Body of pancreas (tissue), 4 donors: ENCODE measurements around the gene ZNF747.

Source experiments
- CTCF ChIP-seq, 7 experiments: fragments of 450-650 bp in 4 of 7; fragments of 200-600 bp in 3 of 7; sonication (generic) in 3 of 7; IDR thresholded peaks; one replicate each; pipeline ENCODE4 v1.5.1; 2016 to 2019; ENCODE audit warnings: antibody characterized with exemption in 7 of 7
- POLR2A ChIP-seq, 3 donors: fragments of 450-650 bp; IDR thresholded peaks; one replicate each; pipeline ENCODE4 v1.6.1; 2016; ENCODE audit warnings: antibody characterized with exemption in 3 of 3, mild to moderate bottlenecking in 2 of 3

- TF ChIP-seq CTCF (IDR thresholded peaks at IDR 0.05) (no peak), POLR2A (IDR thresholded peaks at IDR 0.05) (peak in 1 of 3 donors; percentile 18)
Observed at GRCh38 chr16:30561089-30561816, 26.6 kb upstream of the ZNF747 start.
